HG03439 (cell line): ENCODE data around the gene PDE11A.
A peak's percentile ranks its signal among the peaks of the same experiment; 100 is the strongest.
"Not testable (repeated sequence)": the region's sequence is repeated elsewhere in the genome, so short reads cannot be mapped to it uniquely, and the experiment has no call there.

Experiments used
- ATAC-seq: cut with Tn5 transposase; IDR thresholded peaks from one replicate; pipeline ENCODE4 v1.9.1; 2021; ENCODE audit warnings: mild to moderate bottlenecking, moderate library complexity; ENCODE audit not compliant: unreplicated experiment

PDE11A gene

DNA sequence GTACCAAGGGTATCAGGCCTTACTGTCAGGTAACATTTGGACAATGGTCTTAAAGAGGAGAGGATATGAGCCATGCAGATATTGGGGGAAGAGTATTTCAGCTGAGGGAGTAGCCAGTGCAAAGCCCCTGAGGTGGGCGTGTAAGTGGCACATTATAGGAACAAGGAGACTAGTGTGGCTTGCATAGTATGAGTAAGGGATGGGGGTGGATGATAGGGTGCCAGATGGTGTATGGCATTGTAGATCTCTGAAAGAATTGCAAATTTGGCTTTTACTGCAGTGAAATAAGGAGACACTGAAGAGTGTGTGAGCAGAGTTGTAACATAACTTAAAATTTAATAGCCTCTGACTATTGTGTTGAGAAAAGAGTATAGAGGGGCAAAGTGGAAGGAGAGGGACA lies 244.0 kb downstream of the PDE11A start:
- ATAC-seq, result no peak

GRCh38 chr2:177826897-177827296 lies 245.7 kb downstream of the PDE11A start:
- ATAC-seq, result no peak

DNA sequence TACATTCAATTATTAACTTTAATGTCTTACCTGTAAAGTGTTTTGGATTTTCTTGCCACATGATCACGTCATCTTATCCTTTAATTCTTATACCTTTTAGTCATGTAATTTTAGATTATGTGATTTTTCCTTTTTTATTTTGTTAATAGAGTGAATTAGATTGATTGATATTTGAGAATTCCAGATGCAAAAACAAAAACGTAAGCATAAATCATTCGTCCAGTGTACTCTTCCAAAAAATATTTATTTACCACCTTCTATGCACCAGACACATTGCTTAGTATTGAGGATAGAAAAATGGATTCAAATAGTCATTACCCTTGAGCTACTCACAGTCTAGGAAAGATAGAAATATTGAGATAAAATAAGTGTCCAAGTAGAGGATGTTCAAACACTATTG lies 249.6 kb downstream of the PDE11A start:
- ATAC-seq, result no peak

DNA sequence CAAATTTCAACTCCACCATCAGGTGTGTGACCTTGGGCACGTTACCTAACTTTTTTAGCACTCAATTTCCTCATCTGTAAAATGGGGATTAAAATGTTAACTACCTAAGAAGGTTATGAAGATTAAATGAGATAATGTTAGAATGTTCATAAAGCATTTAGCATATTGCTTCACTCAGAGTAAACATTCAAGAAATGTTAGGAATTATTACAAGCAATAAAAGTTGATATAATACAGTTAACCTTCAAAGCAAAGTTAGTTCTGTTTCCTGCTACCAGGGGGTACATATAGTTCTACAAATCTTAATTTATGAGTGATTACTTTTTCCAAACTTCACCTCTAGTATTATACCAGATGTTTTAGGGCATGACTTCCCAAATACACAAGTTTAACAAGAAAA lies 254.2 kb downstream of the PDE11A start:
- no peak for ATAC-seq

DNA sequence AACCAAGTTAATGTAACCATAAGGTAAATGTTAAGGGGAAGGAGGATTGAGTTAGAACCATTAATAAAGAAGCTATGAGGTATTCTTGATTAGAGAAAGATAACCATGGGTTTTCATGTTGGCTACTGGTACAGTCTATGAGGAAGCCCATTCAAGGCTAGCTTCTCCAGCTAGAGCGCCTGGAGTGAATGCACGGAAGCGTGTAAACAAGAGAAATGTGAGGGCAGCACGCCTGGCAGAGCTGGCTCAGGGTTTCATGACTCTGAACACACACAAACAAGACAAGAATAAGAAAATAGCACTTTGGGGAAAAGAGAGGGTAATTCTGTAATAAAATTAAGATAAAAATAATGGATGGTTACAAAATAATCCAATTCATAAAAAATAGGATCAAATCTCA lies 255.3 kb downstream of the PDE11A start:
- no peak for ATAC-seq

DNA sequence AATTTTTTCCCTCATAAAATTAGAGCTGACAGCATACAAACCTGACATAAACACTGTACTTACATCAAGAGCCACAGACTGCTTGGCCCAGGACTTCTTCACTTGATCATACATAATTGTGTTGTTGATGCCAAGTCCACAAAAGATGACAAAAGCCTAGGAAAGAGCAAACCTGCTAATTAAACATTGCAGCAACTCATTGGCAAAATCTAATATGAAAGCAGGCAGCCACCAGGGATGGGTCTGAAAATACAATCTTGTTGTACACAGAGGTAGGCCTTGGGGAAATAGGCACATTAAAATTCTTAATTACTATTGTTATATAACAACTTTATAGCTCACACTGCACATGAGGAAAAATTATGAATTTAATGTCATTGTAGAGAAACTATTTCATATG lies 255.8 kb downstream of the PDE11A start:
- no peak for ATAC-seq

DNA sequence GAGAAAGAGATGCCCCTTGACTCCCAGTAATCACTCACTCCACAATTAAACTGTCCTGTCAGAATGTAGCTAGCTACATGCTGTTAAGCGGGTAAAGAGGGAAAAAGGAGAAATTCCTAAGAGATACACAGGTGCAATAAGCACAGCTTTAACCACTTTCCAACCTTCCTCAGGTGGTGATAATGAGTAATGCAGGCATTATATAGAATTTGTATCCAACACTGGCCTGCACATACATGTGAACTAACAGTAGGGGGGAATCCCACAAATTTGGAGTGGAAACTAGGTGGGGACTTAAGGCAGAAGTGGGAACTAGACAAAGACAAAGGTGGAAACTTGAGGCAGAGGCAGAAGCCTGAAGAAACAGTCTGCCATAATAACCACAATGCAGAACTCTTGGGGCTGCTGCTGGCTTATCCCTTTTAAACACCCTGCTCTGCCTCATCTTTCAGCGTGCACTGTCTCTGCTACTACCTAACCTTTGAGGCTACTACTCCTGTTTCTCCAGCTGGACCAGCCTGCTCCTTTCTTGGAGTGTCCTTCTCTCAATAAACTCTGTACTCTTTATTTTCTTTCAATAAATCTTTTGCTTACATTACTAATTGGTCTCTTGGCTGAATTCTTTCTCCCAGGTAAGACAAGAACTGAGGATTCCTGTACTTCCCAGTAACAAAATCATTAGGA lies 259.7 kb downstream of the PDE11A start:
- no peak for ATAC-seq

DNA sequence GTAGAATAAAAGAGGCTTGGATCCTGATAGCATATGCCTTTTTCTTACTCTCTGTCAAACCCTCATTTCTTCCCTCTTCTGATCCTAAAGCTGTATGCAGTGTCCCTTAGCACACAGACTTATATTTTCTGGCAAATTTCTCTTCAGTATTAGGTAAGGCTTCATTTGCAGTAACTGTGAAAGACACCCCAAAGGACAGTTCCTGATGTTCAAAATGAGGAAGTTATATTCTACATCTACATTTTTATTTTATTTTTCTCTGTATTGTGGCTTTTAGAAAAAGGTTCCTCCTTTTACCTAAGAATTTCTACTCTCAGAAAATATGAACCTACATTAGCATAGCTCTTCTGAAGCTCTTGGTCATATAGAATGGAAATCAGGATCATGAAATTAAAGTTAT lies 261.7 kb downstream of the PDE11A start:
- ATAC-seq, result no peak

- ATAC-seq, result no peak
These were observed 263.4 kb downstream of the PDE11A start for GRCh38 chr2:177808984-177809809.

GRCh38 chr2:177806025-177806424 lies 266.6 kb downstream of the PDE11A start:
- no peak for ATAC-seq

DNA sequence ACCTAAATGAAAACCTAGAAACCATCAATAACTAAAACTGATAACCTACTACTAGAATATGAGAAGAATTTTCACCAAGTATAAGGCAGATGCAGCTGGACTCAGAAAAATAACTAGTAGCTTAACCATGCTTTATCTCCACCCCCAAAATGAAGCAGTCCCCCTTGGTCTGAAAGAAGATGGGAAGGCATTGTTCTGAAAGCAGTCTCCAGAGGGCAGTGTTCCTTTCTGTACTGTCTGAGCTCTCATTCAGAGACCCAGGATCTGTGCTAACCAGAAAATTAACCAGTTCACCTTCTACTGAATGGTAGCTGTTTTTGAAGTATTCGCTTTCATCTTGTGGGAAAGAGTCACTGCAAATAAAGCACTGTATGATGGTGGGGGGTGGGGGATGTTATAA lies 273.0 kb downstream of the PDE11A start:
- no peak for ATAC-seq

DNA sequence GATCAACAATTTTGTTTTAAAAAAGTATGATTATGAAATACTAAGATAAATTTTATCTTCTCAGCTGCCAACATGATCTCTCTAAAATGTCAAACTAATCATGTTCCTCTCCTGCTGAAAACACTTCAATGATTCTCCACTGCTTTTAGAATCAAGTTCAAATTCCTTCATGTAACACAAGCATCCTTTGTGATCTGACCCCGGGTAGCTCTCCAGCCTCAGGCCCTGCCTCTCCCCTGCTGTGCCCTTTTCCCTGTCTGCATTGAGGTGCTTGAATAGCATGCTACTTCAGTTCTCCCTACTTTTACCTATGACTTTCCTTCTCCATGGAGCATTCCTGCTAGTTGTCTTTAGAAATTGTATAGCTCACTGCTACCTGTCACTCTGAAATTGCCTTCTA lies 274.8 kb downstream of the PDE11A start:
- ATAC-seq, result no peak

DNA sequence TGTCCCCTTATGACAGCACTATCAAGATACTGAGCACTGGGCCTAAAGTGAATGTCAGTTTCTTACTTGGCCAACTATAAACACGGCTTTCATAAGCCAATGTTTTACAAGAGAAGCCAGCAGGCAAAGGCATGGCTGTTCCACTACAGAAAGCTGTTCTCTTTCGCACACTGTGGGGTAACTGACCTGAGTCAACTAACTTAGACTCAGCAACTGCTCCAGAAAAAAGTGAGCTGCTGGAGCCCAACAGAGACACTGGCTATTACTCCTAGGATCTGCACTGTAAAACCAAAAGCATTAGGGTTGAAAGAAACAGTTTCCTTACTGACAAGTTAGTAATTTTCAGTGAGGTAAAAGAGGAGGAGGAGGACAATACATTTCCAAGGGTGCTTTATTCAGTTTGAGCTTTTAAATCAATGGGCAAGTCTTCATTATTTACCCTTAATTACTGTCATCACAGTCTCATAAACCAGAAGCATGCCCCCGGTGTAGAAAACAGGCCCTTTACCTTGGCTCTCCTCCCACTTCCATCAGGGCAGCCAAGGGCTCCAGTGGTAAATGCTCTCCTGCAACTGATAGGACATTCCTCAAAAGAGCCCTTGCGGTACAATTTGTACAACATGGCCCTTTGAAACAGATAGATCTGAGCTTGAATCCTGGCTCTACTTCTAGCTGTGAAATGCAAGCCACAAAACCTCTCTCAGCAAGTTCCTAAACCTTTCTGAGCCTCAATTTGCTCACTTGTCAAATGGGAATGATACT lies 275.7 kb downstream of the PDE11A start:
- no peak for ATAC-seq

DNA sequence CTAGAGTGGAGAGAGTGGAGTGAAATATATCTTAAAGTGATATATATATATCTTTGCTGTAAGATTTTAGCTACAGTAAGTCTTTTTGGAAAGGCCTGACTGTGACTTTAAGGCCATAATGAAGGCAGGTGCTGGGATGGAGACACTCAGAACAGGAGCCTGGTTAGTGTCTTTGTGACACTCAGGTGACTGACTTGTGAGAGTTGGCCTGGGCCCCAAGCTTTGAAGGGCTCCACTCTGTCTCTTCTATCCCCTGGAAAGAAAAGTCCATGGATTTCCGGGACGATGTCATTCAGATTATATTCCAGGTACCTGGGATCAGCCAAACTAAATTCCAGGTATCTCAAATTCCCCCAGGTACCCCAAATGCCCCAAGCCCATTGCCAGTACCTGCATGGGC lies 276.6 kb downstream of the PDE11A start:
- ATAC-seq, result no peak

DNA sequence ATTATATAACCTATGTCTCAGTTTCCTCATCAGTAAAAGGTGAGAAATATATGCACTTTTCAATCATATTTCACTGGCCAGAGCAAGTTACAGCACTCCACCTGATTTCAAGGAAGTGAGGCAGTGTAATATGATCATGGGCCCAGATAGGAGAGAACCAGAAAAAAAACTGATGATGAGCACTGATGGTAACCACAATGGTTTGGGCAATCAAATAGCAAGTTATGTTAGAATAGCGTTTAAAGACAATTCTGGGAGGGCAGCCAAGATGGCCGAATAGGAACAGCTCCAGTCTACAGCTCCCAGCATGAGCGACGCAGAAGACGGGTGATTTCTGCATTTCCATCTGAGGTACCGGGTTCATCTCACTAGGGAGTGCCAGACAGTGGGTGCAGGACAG lies 287.4 kb downstream of the PDE11A start:
- ATAC-seq, result not testable (repeated sequence)

GRCh38 chr2:177784745-177785067 lies 287.9 kb downstream of the PDE11A start:
- no peak for ATAC-seq

GRCh38 chr2:177783835-177784744 lies 288.5 kb downstream of the PDE11A start:
- ATAC-seq, result peak; percentile 94

DNA sequence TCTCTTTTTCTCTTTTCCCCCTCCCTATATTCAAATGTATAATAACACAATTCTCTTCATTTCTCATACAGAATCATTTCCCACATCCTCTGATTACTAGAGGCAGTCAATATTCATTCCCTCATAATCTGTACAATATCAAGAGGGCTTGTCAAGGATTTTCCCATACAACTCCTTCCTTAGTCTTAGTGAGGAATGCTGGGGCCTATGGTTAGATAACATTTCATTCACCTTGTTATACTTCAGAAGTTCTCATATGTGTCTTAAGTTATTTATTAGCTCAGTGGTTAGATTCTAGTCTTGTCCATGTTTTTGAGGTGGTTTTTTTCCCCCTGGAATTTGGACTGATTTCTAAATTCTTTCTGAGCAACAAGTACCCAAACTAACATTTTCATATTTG lies 289.5 kb downstream of the PDE11A start:
- ATAC-seq, result no peak

GRCh38 chr2:177782613-177783012 lies 290.0 kb downstream of the PDE11A start:
- no peak for ATAC-seq

GRCh38 chr2:177778472-177778871 lies 294.1 kb downstream of the PDE11A start:
- no peak for ATAC-seq

- ATAC-seq, result no peak
These were observed 300.0 kb downstream of the PDE11A start for GRCh38 chr2:177772529-177772928.
